ENCODE measurements around the gene SEC31B.

Gene SEC31B

GRCh38 chr10:100519311-100520051, at the start of gene SEC31B:
Gene SEC31B, minus strand, starts transcription at chr10:100519861. Its CDS starts 2,909 bp downstream, at chr10:100516952.
- no peak for DNase-seq

DNA sequence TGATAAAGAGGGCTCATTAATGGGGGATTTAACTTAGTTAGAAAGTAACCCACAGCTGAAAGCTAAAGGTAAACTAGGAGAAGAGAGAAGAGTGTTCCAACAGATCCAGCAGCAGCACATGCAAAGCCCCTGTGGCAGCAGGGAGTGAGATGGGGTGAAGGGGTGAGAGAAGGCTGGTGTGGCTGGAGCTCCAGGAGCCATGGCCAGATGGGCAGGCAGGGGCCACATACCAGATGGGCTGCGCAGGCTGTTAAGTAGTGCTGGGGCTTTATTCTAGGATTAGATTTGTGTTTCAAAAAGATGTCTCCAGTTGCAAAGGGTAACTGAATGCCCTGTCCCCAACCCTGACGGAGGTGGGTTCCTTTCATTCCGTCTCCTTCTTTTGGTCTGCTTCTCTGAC, 49.3 kb upstream of the SEC31B start:
- no peak for DNase-seq

GRCh38 chr10:100567826-100568225, 48.2 kb upstream of the SEC31B start:
- DNase-seq = no peak

GRCh38 chr10:100567249-100567648, 47.6 kb upstream of the SEC31B start:
- no peak for DNase-seq

GRCh38 chr10:100566561-100566960, 46.9 kb upstream of the SEC31B start:
- DNase-seq = no peak

DNA sequence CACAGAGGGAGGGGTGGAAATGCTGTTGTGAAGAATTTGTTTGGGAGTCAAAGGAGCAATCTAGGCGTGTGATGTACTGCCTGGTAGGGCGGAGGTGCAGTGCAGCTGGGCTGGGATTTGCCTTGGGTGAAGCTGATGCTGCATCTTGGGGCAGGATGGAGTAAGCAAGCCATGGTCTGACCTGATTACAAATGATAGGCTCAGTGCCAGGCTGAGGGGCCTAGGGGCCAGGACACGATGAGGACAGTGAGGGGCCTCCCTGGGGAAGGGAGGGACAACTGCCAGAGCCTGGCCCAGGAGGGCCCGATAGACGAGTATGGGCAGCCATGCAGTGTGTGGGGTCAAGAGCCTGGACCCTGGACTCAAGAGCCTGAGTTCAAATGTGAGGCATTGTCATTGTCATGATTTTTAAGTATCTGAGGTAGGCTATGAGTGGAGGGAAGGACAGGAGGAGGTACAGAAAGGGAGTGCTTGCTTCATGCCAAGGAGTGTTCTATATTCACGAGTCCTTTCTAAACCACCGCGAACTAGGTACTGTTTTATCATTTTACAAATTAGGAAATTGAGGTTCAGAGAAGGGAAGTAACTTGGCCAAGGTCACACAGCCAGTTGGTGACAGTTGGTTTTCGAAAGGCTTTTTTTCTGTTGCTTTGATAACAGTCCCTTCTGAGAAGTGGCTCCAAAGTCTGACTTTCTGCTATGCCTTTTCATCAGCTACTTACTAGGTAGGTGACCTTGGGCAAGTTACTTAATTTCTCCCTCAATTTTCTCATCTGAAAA, 45.7 kb upstream of the SEC31B start:
- no peak for DNase-seq

DNA sequence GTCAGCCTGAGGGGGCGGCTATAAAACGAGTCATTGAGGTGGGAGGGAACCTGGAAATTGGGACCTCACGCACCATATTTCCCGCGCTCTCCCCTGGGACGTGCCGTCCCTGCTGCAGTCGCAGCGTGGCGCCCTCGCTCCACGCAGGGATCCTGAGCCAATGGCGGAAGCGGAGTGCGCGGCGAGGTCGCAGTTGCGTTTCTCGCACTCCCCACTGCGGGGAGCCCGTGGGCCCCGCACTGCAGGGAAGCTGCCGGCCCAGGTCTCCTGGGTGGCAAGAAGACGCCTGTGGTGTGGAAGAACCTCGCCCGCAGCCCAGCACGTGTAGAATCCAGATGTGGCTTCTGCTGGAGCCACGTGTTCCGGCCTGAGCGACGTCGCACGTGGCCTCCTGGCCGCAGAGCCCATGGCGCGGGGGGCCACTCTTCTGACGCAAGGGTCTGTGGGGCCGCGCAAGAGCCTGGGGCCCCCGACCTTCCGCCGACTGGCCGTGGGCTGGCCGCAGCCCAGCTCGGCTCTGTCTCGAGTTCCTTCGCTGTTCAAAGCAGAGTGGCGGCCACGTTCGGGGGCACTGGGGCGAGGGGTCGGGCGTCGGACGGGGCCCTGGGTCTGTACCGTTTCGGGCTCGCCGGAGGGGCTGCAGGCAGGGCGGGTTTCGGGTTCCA, 42.5 kb upstream of the SEC31B start:
- peak in 1 of 3 experiments; percentile 27 for DNase-seq

DNA sequence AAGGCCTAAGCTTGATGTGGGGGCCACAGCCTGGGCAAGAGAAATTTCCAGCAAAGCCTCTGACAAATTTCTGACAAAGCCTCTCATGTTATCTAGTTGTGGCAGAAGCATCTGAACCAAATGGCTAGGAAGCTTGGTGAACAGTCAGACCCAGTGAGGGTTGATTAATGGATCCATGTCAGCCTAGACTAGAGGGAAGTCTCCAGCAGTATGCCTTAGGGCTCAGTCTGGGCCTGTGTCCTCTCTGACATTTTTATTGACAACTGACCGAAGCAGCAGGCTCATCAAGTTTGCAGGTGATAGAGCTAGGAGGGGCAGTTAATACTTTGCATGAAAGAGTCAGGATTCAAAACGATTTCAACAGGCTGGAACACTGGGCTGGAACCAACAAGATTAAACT, 41.3 kb upstream of the SEC31B start:
- no peak for DNase-seq

DNA sequence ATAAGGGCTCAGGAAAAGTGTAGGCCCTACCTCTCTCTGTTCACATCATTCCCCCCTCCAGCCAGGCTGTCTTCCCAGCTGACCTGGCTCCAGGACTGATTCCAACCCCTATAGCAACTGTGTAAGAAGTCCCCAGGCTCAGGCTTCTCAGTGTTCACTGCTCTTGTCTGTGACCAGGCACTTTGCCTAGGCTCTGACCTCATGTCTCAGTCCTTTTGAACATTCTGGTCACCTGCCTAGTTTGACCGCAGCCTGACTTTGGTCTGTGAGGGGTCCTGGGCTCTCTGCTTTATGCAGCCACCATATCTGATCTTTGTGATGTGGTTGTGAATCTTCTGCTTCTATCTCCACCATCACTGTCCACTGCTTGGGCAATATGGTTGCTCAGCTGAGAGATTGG, 40.6 kb upstream of the SEC31B start:
- no peak for DNase-seq

DNA sequence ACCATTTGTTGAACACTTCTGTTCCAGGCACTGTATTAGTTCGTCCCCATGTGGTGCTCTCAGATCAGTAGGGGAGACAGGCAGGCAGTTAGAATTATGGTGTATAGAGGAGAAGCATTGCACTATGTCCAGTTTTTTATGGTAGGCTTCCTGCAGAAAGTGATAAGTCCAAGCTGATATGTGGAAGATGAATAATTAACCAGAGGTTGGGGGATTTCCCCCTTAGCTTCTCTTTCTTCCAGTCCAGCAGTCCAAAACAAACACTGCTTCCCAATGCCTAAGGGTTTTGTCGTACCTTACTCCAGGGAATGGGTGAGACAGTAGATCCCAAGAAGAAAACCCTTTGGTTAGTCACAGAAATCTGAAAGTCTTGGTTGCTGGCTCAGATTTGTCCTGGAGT, 35.2 kb upstream of the SEC31B start:
- no peak for DNase-seq

DNA sequence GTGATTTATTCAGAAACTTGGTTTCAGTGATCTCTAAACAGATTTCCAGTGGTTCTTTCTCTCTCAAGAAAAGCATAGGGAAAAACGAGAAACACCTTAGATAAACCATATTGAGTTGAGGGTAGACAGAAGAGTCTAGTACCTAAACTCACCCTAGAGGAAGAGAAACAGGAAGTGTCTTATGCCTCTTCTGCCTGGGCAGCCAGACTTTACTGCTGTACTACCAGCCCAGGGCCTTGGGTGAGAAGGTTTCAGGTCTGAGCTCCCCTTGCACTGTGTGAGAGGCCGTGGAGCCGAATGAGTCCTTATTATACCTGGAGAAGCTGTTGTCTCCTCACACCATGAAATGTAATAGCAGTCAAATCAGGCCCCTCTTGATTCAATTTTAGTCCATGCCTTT, 34.3 kb upstream of the SEC31B start:
- no peak for DNase-seq

DNA sequence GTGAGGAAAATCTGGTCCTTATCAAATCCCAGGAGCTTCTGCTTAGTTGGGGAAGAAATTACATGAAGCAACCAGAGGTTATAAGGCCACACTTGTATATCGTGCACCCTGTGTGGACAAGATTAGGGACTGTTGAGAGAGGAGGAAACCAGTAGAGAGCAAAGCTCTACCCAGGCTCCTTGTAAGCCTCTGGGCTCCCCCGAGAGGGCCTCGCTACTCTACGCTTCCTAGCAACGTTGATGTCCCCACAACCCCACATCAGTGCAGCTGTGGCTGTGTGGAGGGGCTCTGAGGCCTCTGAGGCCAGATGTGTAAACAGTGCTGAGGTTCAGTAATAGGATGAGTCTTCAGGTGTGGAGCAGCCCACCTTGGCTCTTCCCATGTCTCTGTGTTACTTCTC, 32.1 kb upstream of the SEC31B start:
- DNase-seq = no peak

DNA sequence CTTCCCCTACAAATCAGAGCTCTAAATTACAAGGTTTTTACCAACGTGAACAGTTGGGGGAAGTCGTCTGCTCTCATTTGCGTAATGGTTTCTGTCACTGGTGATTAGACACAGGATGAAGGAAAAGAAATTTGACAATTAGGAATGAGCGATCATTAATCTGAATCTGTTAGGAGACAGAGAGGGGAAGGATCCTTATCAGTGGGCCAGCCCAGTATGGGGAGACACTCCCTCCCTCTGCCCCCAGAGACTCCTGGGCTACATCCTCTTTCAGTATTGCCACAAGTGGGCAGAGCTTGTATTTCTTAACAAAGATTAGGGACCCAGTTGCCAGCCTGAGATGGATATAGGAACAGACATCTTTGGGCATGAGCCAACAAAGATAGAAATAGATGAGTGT, 31.5 kb upstream of the SEC31B start:
- DNase-seq = no peak

- DNase-seq = no peak
Observed at GRCh38 chr10:100544950-100545349, 25.3 kb upstream of the SEC31B start.

- DNase-seq = no peak
Observed at GRCh38 chr10:100537475-100537874, 17.8 kb upstream of the SEC31B start.

GRCh38 chr10:100535715-100536353, 16.2 kb upstream of the SEC31B start, which contains the start of gene HIF1AN:
Gene HIF1AN, plus strand, starts transcription at chr10:100535943. Its CDS starts 16 bp downstream, at chr10:100535959.
- DNase-seq = peak; percentile 74 to 95 (median 91)

- DNase-seq = no peak
Observed at GRCh38 chr10:100535338-100535714, 15.7 kb upstream of the SEC31B start.

GRCh38 chr10:100534726-100535125, 15.1 kb upstream of the SEC31B start:
- DNase-seq = peak in 1 of 3 experiments; percentile 14

- DNase-seq = no peak
Observed at GRCh38 chr10:100531761-100532160, 12.1 kb upstream of the SEC31B start.

DNA sequence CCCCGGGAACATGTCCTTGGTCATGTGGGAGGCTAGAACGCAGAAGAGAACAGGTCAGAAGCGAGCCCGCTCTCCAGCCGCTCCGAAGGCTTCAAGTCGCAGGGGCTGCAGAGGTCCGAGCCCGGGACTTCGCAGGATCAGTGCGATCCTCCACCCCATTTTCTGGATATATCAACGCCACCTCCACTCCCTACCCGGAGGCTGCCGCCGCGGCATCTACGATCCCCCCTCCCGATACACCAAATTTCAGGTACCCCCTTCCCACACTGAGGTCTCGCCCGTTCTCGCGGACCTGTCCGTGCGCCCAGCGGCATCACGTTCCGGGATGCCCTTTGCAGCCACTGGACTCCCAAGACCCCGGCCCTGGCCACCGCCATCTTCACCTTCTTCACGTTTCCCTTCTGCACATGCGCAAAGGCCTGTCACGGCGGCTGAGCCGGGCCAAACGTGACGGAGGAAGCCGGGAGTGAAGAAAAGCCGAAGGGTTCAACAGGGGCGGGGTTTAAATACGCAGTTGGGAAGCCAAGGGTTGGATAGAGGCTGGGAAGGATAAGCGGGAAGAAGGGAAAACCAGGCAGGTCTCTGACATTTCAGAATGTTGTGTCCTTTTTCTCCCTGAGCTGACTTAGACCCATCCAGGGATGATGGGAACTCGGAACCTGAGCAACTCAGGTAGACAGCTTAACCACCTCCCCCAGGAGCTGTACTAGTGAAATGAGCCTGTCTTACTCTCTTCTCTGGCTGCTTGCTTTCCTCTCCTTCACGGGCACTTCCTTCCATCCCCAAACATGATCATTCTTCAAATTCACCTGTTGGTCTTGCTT, 10.0 kb upstream of the SEC31B start, which contains the start of gene NDUFB8:
TSS of gene NDUFB8 (minus strand) at position 397 of the 824 bp plus-strand sequence. CDS start at position 377, 20 bp downstream.
- peak; percentile 83 to 89 (median 84) for DNase-seq

- no peak for DNase-seq
Observed at GRCh38 chr10:100528921-100529474, 9.3 kb upstream of the SEC31B start.

Data from NCI-H1417 (cell line).